ENCODE measurements around the gene ACTR8. TPM values are rescaled to one million over a fixed set of nuclear protein-coding genes. Genes with fewer than 3 reads are reported as not detected.

Gene ACTR8
- total and polyA plus RNA-seq, 2 of the 13 experiments (the other 11 are each of a cell fraction or from before 2014, with no cell fraction given) = 15.5 to 29.0 TPM

- TF ChIP-seq ZBTB4 (CRISPR knock-in tag; IDR thresholded peaks at IDR 0.05; ENCODE audit: borderline replicate concordance) (no peak), ZNF530 (CRISPR knock-in tag; IDR thresholded peaks at IDR 0.05; ENCODE audit: low read depth) (no peak), ZNF510 (CRISPR knock-in tag; IDR thresholded peaks at IDR 0.05; ENCODE audit: low read depth) (peak; percentile 74; the same call in 1 of the 2 replicates), ZBTB14 (CRISPR knock-in tag; IDR thresholded peaks at IDR 0.05) (0 out of 2 replicates have a peak, but pooled peaks have one; percentile 19), MLLT10 (CRISPR knock-in tag; IDR thresholded peaks at IDR 0.05) (no peak), ZNF441 (CRISPR knock-in tag; IDR thresholded peaks at IDR 0.05; ENCODE audit: borderline replicate concordance) (no peak), ZNF17 (CRISPR knock-in tag; IDR thresholded peaks at IDR 0.05) (no peak), PAXIP1 (CRISPR knock-in tag; conservative IDR thresholded peaks at IDR 0.05) (peak; percentile 43; the same call in 1 of the 2 replicates), ZFP90 (CRISPR knock-in tag; IDR thresholded peaks at IDR 0.05; ENCODE audit: borderline replicate concordance) (no peak), KMT2B (CRISPR knock-in tag; IDR thresholded peaks at IDR 0.05) (peak; percentile 89; the same call in 1 of the 2 replicates), ZNF101 (CRISPR knock-in tag; IDR thresholded peaks at IDR 0.05; ENCODE audit: borderline replicate concordance, low read depth) (no peak), ZBTB21 (CRISPR knock-in tag; IDR thresholded peaks at IDR 0.05) (peak; percentile 98), U2AF2 (IDR thresholded peaks at IDR 0.05; ENCODE audit: low read depth, low read length) (no peak), RBM22 (optimal IDR thresholded peaks at IDR 0.05; ENCODE audit: low read length) (no peak), MXD4 (CRISPR knock-in tag; IDR thresholded peaks at IDR 0.05) (no peak; the same call in 1 of the 2 replicates), BRCA1 (CRISPR knock-in tag; IDR thresholded peaks at IDR 0.05) (no peak), MTA1 (CRISPR knock-in tag; IDR thresholded peaks at IDR 0.05; ENCODE audit: borderline replicate concordance) (0 out of 2 replicates have a peak, but pooled peaks have one; percentile 24), REPIN1 (CRISPR knock-in tag; IDR thresholded peaks at IDR 0.05; ENCODE audit: borderline replicate concordance, low read depth) (no peak; the same call in 1 of the 2 replicates), ZNF547 (CRISPR knock-in tag; IDR thresholded peaks at IDR 0.05) (no peak), RELA (CRISPR knock-in tag; IDR thresholded peaks at IDR 0.05) (no peak), BATF2 (CRISPR knock-in tag; IDR thresholded peaks at IDR 0.05) (0 out of 2 replicates have a peak, but pooled peaks have one; percentile 53)
These were observed 9.7 kb upstream of the ACTR8 start, which contains the start of gene SELENOK (continued) for GRCh38 chr3:53891497-53892285.

Data from HepG2 (cell line).